ENCODE measurements around the gene ISOC2. TPM values are rescaled to one million over a fixed set of nuclear protein-coding genes. Genes with fewer than 3 reads are reported as not detected.

The ISOC2 gene
- total RNA-seq, 1 donor from 2014 or later, result 33.2 TPM

GRCh38 chr19:55464039-55464661 lies 2.7 kb upstream of the ISOC2 start:
- no peaks in the 10 kb centered on the region for H3K27me3 ChIP-seq (ENCODE audit: control insufficient read depth, insufficient read depth, low read length)
- FAIRE-seq (no peak), DNase-seq (ENCODE audit: low read depth) (no peak)
- no peak for TF ChIP-seq CTCF (IDR thresholded peaks at IDR 0.05; ENCODE audit: insufficient read depth, low read length, severe bottlenecking)
- H3K36me3 ChIP-seq (ENCODE audit: control insufficient read depth, insufficient read depth, low read length), result no peaks in the 10 kb centered on the region
- H3K4me3 ChIP-seq (ENCODE audit: low read depth, low read length), result no peak overlapping the region

GRCh38 chr19:55463583-55464031 lies 2.2 kb upstream of the ISOC2 start:
- Histone ChIP-seq H3K36me3 (ENCODE audit: control insufficient read depth, insufficient read depth, low read length) (no peaks in the 10 kb centered on the region), H3K4me3 (ENCODE audit: low read depth, low read length) (no peak overlapping the region), H3K27me3 (ENCODE audit: control insufficient read depth, insufficient read depth, low read length) (no peaks in the 10 kb centered on the region)
- FAIRE-seq, result no peak
- DNase-seq (ENCODE audit: low read depth), result no peak
- no peak for TF ChIP-seq CTCF (IDR thresholded peaks at IDR 0.05; ENCODE audit: insufficient read depth, low read length, severe bottlenecking)

DNA sequence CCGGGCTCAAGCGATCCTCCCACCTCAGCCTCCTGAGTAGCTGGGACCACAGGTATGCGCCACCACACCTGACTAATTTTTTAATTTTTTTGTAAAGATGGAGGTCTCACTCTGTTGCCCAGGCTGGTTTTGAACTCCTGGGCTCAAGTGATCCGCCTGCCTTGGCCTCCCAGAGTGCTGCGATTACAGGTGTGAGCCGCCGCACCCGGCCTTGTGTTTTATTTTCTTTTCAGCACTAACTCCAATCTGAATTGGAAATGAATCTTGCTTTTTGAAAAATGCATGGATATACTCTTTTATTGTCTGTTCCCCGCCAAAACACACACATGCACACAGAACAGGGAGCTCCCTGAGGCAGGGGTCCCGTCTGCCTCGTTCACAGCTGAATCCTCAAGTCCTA lies 1.3 kb upstream of the ISOC2 start:
- DNase-seq (ENCODE audit: low read depth) (no peak), FAIRE-seq (no peak)
- H3K27me3 ChIP-seq (ENCODE audit: control insufficient read depth, insufficient read depth, low read length), result no peaks in the 10 kb centered on the region
- H3K36me3 ChIP-seq (ENCODE audit: control insufficient read depth, insufficient read depth, low read length), result no peaks in the 10 kb centered on the region
- no peak overlapping the region for H3K4me3 ChIP-seq (ENCODE audit: low read depth, low read length)
- no peak for TF ChIP-seq CTCF (IDR thresholded peaks at IDR 0.05; ENCODE audit: insufficient read depth, low read length, severe bottlenecking)

GRCh38 chr19:55461974-55462626 lies 658 bp upstream of the ISOC2 start:
- no peak for TF ChIP-seq CTCF (IDR thresholded peaks at IDR 0.05; ENCODE audit: insufficient read depth, low read length, severe bottlenecking)
- DNase-seq (ENCODE audit: low read depth) (peak; percentile 35), FAIRE-seq (no peak)
- no peaks in the 10 kb centered on the region for H3K36me3 ChIP-seq (ENCODE audit: control insufficient read depth, insufficient read depth, low read length)
- H3K4me3 ChIP-seq (ENCODE audit: low read depth, low read length), result peak overlapping the region; percentile 78
- H3K27me3 ChIP-seq (ENCODE audit: control insufficient read depth, insufficient read depth, low read length), result no peaks in the 10 kb centered on the region

GRCh38 chr19:55460670-55461258 lies 678 bp downstream of the ISOC2 start:
- no peak for TF ChIP-seq CTCF (IDR thresholded peaks at IDR 0.05; ENCODE audit: insufficient read depth, low read length, severe bottlenecking)
- Histone ChIP-seq H3K36me3 (ENCODE audit: control insufficient read depth, insufficient read depth, low read length) (no peaks in the 10 kb centered on the region), H3K27me3 (ENCODE audit: control insufficient read depth, insufficient read depth, low read length) (no peaks in the 10 kb centered on the region), H3K4me3 (ENCODE audit: low read depth, low read length) (peak overlapping the region; percentile 93)
- FAIRE-seq, result no peak
- DNase-seq (ENCODE audit: low read depth), result peak; percentile 32
